K562 (cell line): ENCODE results near the gene ABCA3. TPM values are rescaled to one million over a fixed set of nuclear protein-coding genes. Genes with fewer than 3 reads are reported as not detected.
A peak's percentile ranks its signal among the peaks of the same experiment; 100 is the strongest.

Source experiments
- CREB3L1 ChIP-seq: fragments of 450-650 bp; IDR thresholded peaks from 2 replicates; pipeline ENCODE4 v1.6.1; 2014; ENCODE audit warnings: low read depth, mild to moderate bottlenecking, moderate library complexity, borderline replicate concordance
- EHMT2 ChIP-seq: fragments of 450-650 bp; IDR thresholded peaks from 2 replicates; pipeline ENCODE4 v1.6.1; 2018; ENCODE audit warnings: antibody characterized with exemption
- FOXJ2 ChIP-seq: fragments of 200-800 bp; sonication (Bioruptor generic); IDR thresholded peaks from 2 replicates; pipeline ENCODE4 v1.6.1; 2016; ENCODE audit warnings: missing genetic modification characterization, missing compliant biosample characterization
- HBP1 ChIP-seq: fragments of 450-650 bp; formaldehyde crosslinking; IDR thresholded peaks from 2 replicates; pipeline ENCODE4 v1.4.0; 2022; ENCODE audit warnings: missing genetic modification characterization
- HDAC6 ChIP-seq: IDR thresholded peaks from 2 replicates; pipeline ENCODE4 v1.6.1; 2012; ENCODE audit warnings: low read depth, mild to moderate bottlenecking, control low read depth, inconsistent platforms, low read length, moderate library complexity
- LCOR ChIP-seq: sonication (generic); formaldehyde crosslinking; IDR thresholded peaks from 2 replicates; pipeline ENCODE4 v1.8.0; 2022; ENCODE audit warnings: mild to moderate bottlenecking, missing genetic modification reagents
- SFPQ ChIP-seq: fragments of 200-400 bp; formaldehyde crosslinking; IDR thresholded peaks from 2 replicates; pipeline ENCODE4 v1.6.1; 2017; ENCODE audit warnings: mild to moderate bottlenecking, low read depth, low read length, moderate library complexity
- ZC3H8 ChIP-seq: fragments of 450-650 bp; IDR thresholded peaks from 2 replicates; pipeline ENCODE4 v1.6.1; 2017
- ZNF133 ChIP-seq: fragments of 250-450 bp; sonication (Bioruptor Pico); IDR thresholded peaks from 2 replicates; pipeline ENCODE4 v1.4.0; 2020; ENCODE audit warnings: mild to moderate bottlenecking
- ZNF318 ChIP-seq, 2 experiments: fragments of 450-650 bp; IDR thresholded peaks; 2 replicates each; pipeline ENCODE4 v1.6.1; 2016; ENCODE audit warnings: mild to moderate bottlenecking in 2 of 2, borderline replicate concordance in 1 of 2, low read depth in 1 of 2, moderate library complexity in 1 of 2
- polyA plus RNA-seq, 8 experiments: library from polyadenylated mRNA; depleted of rRNA in 4 of 8; stranded (reverse) in 5 of 8; unstranded in 3 of 8; fragments of >200 nt; fragmentation: Nextera tagmentation in 2 of 8; fragmentation: Illumina TruSeq in 1 of 8; extraction: Ambion mirVana in 2 of 8; extraction: Trizol in 1 of 8; gene quantifications; 2 replicates each; pipeline versions ENCODE4 v1.2.1 to v1.2.3, GENCODE V29; 2011 to 2014; ENCODE audit warnings: inconsistent platforms in 1 of 8, missing spikeins in 1 of 8
- total RNA-seq, 7 experiments: library from RNA; depleted of rRNA in 6 of 7; stranded (reverse); fragments of >200 nt in 6 of 7; fragmentation: Illumina TruSeq in 2 of 7; extraction: Trizol in 2 of 7; gene quantifications; 2 replicates each; pipeline versions ENCODE4 v1.2.1 to v1.2.3, GENCODE V29; 2011 to 2021; ENCODE audit warnings: low replicate concordance in 1 of 7

ABCA3 gene
- total and polyA plus RNA-seq, 9 of the 15 experiments (the other 6 are each of a cell fraction or from before 2014, with no cell fraction given) = 0.66 to 23.7 (median 6.9) TPM

- peak; percentile 61; the same call in 1 of the 2 replicates for TF ChIP-seq CREB3L1
- no peak for TF ChIP-seq ZC3H8
- no peak for TF ChIP-seq SFPQ
- no peak for TF ChIP-seq ZNF318 (IDR thresholded peaks at IDR 0.05; ENCODE audit: borderline replicate concordance in 1 of 2, low read depth in 1 of 2)
- 0 out of 2 replicates have a peak, but pooled peaks have one; percentile 49 for TF ChIP-seq HDAC6
- no peak for TF ChIP-seq ZNF133
- TF ChIP-seq HBP1 (CRISPR knock-in tag) = no peak
- no peak for TF ChIP-seq FOXJ2 (tag)
- peak; percentile 70; the same call in 1 of the 2 replicates for TF ChIP-seq LCOR
- no peak for TF ChIP-seq EHMT2
These were observed 725 bp downstream of the ABCA3 start (continued) for GRCh38 chr16:2339521-2340484.
